ENCODE data around the gene SHKBP1.
A peak's percentile ranks its signal among the peaks of the same experiment; 100 is the strongest.
"Not testable (repeated sequence)": the region's sequence is repeated elsewhere in the genome, so short reads cannot be mapped to it uniquely, and the experiment has no call there.

SHKBP1 gene

DNA sequence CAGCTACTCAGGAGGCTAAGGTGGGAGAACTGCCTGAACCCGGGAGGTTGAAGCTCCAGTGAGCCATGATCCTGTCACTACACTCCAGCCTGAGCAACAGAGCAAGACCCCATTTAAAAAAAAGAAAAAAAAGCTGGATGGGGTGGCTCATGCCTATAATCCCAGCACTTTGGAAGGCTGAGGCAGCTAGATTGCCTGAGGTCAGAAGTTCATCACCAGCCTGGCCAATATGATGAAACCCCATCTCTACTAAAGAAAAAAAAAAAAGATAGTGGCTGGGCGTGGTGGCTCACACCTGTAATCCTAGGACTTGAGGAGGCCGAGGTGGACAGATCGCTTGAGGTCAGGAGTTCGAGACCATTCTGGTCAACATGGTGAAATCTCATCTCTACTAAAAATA lies 39.5 kb downstream of the SHKBP1 start:
- ATAC-seq: no peak

DNA sequence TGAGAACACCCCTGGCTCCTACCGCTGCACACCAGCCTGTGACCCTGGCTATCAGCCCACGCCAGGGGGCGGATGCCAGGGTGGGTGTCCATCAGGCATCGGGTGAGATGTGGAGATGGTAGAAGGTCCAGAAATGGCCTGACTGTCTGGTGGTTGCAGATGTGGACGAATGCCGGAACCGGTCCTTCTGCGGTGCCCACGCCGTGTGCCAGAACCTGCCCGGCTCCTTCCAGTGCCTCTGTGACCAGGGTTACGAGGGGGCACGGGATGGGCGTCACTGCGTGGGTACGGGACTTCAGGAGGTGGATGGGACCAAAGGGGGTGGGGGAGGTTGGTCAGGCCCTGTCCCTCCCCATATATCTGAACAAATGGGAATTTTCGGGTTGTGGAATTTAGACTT lies 40.3 kb downstream of the SHKBP1 start:
- ATAC-seq: no peak
- DNase-seq: no peak

More for the DNA sequence above, 39.5 kb downstream of the SHKBP1 start:
- DNase-seq: no peak

DNA sequence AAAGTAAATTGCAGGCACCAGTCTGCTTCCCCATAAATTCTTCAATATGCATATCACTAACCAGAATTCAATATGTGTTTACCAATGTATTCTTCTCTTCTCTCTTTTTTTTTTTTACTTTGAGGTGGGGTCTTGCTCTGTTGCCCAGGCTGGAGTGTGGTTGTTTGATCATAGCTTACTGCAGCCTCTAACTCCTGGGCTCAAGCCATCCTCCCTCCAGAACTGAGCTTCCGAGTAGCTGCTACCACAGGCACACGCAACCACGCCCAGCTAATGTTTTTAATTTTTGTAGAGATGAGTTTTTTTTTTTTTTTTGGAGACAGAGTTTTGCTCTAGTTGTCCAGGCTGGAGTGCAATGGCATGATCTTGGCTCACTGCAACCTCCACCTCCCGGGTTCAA lies 41.3 kb downstream of the SHKBP1 start:
- DNase-seq: no peak
- ATAC-seq: no peak

GRCh38 chr19:40619333-40620160 lies 42.9 kb downstream of the SHKBP1 start:
- DNase-seq: no peak
- no peak for ATAC-seq

DNA sequence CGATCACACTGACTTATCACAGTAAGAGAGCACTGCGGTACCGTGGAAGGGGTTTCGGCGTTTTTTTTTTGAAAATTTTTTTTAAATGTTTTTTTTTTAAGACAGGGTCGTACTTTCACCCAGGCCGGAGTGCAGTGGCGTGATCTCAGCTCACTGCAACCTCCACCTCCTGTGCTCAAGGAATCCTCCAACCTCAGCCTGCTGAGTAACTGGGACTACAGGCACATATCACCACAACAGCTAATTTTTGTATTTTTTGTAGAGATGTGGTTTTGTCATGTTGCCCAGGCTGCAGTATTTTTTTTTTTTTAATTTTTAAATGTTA lies 43.5 kb downstream of the SHKBP1 start:
- no peak for ATAC-seq

DNA sequence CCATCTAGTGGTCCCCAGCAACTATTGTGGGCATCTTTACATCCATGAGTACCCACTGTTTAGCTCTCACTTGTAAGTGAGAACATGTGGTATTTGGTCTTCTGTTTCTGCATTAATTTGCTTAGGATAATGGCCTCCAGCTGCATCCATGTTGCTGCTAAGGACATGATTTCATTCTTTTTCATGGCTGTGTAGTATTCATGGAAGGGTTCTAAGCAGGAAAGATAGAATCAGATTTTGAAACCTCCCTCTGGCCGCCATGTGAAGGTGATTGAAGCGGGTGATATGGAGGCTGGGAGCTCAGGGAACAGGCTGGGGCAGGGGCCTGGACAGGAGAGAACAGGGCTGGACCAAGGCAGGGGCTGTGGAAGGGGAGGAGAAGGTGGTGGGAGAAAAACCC lies 44.6 kb downstream of the SHKBP1 start:
- no peak for ATAC-seq
- no peak for DNase-seq

More for the DNA sequence above, 43.5 kb downstream of the SHKBP1 start:
- no peak for DNase-seq

GRCh38 chr19:40621966-40622772 lies 45.5 kb downstream of the SHKBP1 start:
- DNase-seq (no peak), ATAC-seq (no peak)

DNA sequence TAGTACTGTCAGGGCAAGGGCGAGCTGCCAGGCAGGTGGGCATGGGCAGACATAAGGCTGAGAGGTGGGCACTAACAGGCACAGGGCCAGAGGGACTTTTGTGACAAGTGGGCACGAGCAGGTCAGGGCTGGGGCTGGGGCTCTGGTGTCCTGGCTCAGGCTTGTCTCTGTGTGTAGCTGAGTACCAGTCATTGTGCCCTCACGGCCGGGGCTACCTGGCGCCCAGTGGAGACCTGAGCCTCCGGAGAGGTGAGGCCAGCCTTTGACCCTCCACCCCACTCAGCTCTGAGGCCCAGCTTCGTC lies 46.1 kb downstream of the SHKBP1 start:
- ATAC-seq (no peak), DNase-seq (no peak)

DNA sequence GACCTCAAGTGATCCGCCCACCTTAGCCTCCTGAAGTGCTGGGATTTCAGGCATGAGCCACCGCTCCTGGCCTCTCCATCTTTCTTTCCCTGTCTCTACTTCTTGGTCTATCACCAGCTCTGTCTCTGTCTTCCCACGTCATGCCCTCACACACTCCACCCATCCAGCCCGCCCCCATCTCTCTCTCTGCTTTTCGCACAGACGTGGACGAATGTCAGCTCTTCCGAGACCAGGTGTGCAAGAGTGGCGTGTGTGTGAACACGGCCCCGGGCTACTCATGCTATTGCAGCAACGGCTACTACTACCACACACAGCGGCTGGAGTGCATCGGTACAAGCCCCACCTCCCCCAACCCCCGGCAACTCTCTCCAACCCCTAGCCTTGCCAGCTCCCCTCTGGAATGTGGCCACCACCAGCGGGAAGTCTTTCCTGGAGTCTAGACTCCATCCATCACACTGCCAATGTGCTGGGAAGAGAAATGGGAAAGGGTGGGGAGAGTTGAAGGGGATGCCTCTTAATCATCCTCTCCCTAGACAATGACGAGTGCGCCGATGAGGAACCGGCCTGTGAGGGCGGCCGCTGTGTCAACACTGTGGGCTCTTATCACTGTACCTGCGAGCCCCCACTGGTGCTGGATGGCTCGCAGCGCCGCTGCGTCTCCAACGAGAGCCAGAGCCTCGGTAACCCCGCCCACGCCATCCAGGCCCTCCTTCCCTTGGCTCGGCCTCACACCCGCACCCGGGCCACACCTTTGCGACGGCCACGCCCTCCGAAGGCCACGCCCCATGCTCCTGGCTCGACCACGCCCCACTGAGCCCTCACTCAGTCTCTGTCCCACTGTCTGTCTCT lies 47.0 kb downstream of the SHKBP1 start:
- ATAC-seq (peak; percentile 48), DNase-seq (no peak)

DNA sequence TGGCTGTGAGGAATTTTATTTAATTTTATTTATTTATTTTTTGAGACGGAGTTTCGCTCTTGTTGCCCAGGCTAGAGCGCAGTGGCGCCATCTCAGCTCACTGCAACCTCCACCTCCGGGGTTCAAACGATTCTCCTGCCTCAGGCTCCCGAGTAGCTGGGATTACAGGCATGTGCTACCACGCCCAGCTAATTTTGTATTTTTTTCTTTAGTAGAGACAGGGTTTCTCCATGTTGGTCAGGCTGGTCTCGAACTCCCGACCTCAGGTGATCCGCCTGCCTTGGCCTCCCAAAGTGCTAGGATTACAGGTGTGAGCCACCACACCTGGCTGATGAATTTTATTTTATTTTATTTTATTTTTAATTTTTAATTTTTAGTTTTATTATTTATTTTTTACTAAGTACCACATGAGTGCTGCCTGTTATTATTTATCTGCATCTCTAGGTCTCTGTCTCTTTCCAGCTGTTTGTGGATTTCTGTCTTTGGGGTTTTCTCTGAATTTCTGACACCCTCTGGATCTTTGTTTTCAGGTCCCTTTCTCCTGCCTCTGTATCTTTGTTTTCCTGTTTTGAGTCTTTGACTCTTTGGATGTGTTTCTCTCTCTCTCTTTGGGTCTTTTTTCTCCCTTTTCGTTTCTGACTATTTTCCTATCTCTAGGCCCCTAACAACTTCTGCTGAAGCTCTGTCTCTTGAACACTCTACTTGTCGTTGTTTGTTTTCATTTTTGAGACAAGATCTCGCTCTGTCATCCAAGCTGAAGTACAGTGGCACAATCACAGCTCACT lies 47.9 kb downstream of the SHKBP1 start:
- not testable (repeated sequence) for DNase-seq, ATAC-seq

GRCh38 chr19:40625406-40626120 lies 48.9 kb downstream of the SHKBP1 start:
- DNase-seq: no peak

DNA sequence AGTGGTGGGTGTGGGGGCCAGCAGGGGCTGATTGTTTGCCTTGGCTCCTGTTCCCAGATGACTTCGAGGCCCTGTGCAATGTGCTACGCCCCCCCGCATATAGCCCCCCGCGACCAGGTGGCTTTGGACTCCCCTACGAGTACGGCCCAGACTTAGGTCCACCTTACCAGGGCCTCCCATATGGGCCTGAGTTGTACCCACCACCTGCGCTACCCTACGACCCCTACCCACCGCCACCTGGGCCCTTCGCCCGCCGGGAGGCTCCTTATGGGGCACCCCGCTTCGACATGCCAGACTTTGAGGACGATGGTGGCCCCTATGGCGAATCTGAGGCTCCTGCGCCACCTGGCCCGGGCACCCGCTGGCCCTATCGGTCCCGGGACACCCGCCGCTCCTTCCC lies 50.2 kb downstream of the SHKBP1 start:
- DNase-seq (no peak), ATAC-seq (no peak)

More at GRCh38 chr19:40625406-40626120, 48.9 kb downstream of the SHKBP1 start:
- no peak for ATAC-seq

DNA sequence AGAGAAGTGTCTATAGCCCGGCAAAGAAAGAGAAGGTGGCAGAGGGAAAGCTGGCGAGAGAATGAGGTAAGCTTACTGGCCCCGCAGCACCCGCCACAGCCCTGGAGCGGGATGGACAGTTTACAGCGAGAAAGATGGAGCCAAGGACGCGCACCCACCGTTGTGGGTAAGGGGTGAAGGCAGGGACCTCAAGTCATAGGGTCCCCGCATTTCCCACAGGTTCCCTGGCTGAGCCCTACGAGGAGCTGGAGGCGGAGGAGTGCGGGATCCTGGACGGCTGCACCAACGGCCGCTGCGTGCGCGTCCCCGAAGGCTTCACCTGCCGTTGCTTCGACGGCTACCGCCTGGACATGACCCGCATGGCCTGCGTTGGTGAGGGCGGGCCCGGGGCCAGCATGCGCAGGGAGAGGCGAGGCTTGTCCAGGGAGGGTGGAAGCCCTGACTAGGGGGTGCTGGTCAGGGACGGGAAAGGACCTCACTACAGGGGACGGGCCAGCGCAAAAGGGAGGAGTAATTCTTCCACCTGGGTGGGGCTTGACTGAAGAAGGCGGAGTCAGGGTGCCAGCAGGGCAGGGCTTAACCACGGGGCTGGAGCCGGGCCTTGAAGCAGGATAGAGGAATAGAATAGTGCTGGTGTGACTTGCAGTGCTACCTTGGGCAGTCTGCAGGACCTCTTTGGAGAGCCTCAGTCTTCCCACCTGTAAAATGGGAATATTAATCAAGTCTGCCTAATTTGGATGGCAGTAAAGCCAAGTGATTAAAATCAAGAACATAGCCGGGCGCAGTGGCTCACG lies 51.0 kb downstream of the SHKBP1 start:
- no peak for DNase-seq
- no peak for ATAC-seq

DNA sequence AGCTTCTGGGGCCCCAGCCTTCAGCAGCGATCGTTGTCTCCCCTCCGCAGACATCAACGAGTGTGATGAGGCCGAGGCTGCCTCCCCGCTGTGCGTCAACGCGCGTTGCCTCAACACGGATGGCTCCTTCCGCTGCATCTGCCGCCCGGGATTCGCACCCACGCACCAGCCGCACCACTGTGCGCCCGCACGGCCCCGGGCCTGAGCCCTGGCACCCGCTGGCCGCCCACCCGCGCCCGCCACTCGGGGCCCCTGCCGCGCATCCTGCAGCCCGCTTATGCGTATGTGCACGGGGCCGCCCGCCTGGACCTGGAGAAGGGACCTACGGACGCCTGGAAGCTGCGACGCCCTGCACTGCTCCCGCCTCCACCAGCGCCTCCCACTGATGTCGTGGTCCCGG lies 52.7 kb downstream of the SHKBP1 start:
- ATAC-seq: no peak

GRCh38 chr19:40630571-40631160 lies 54.0 kb downstream of the SHKBP1 start:
- ATAC-seq (no peak), DNase-seq (no peak)

More for the DNA sequence above, 52.7 kb downstream of the SHKBP1 start:
- no peak for DNase-seq

DNA sequence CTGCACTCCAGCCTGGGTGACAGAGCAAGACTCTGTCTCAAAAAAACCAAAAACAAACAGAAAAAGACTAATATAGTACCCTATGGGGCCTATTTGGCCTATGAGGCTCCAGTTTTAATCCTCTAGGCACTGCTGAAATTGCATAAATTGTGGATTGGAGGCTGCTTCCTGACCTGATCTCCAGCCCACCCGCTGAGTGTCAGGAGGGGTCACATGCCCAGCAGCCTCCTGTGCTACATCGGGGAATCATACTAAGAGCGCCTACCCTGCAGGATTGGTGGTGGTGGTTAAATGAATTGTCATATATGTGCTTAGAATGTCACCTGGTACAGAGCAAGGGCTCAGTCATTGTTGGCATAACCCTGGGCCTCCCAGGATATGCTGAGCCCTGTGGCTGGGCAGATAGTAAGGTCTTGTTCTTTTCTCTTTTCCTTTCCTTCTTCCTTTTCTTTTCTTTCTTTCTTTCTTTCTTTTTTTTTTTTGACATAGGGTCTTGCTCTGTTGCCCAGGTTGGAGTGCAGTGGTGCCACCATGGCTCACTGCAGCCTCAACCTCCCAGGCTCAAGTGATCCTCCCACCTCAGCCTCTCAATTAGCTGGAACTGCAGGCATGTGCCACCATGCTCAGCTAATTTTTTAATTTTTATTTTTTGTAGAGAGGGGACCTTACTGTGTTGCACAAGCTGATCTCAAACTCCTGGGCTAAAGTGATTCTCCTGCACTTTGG lies 55.8 kb downstream of the SHKBP1 start:
- no peak for ATAC-seq
- no peak for DNase-seq

- DNase-seq (no peak), ATAC-seq (no peak)
These were observed 56.5 kb downstream of the SHKBP1 start for GRCh38 chr19:40633207-40633606.

- no peak for DNase-seq
- ATAC-seq: no peak
These were observed 61.7 kb downstream of the SHKBP1 start for GRCh38 chr19:40638327-40638726.

- ATAC-seq (no peak), DNase-seq (no peak)
These were observed 62.9 kb downstream of the SHKBP1 start for GRCh38 chr19:40639638-40639982.

Data from stimulated activated naive CD8-positive, alpha-beta T cell treated with anti-CD3 and anti-CD28 coated beads, Interleukin-15, Interleukin-2, amounts not matched to agents 100 U/mL and 50 U/mL, for 24 hours (primary cell).